G401.6 (cell line): ENCODE data around the gene NEO1.
"Not testable (repeated sequence)": the region's sequence is repeated elsewhere in the genome, so short reads cannot be mapped to it uniquely, and the experiment has no call there.

Experiments
- FAIRE-seq: peaks from 2 replicates; lab custom pipeline; 2012; peaks lifted over from hg19 to GRCh38; lab: Jason Lieb, UNC

The NEO1 gene

DNA sequence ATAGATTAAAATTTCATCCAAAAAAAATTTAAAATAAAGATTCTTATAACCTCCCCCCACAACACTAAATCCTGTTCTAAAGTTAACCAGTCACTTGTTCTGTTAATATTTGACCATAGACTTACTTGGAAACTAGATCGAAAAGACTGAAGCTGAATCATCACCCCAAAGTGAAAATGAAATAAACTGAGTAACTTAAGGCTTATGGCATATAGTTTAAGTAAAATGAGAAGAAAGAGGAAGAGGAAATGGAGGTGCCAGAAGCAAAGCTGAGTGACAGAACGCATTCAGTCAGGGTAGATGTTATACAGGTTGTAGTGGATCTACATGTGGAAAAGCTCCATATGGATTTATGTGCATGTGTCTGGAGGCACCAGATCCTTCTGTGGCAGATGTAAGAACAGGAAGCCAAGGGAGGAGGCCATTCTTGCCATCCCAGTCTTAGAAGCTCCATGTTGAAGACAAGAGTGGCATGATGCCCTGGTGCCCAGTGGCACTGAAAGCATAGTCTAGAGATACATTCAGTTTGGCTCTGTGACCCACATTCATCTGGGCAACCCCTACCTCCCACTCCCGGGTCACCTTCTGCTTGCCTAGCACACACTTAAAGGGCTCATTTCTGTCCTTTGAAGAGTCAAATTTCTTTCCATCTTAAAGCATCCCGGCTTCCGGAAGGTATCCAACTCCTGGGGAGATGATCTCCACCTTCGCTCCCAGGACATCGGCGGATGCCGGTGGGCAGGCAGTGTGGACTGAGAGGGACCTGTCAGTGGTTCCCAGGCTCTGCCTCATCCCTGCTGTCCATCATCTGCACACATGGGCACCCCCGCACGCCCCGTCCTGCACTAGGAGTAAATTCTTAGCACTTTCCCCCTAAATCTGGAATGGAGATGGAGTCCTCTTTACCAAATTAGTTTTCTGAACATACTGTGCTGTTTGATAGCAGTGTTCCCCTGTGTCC is 90.8 kb downstream of the NEO1 start:
- FAIRE-seq = no peak

DNA sequence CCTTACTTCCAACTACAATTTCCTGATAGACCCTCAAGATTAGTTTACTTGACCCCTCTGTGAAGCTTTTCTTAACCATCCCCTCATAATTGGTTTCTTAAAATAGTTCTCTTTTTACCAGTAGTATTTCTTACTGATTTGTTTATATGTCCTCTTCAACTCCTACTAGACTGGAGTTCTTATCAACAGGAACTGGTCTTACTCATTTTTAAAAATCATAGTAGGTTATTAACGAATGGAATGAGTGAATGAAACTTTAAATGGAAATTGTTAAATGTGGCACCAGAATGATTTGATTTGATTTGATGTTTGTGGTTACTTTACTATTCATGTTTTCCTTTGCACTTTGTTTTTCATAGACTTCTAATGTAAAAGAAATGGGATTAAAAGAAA is 91.5 kb downstream of the NEO1 start:
- FAIRE-seq = no peak

DNA sequence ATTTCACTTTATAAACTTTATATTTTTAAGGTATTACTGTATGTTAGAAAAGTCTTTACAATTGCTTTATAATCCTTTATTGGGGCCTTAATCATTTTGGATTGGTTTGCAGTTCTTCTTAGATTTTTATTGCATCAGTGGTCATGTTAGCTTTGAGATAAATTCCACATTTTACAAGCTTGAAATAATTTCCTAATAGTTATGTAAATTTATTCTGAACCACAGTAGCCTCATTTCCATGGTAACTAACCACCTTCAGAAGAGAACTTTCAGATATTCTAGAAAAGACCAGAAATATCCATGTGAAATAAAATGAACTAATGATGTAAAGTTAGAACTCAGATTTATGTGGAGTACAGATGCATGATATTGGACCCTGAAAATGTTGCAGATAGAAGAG is 94.2 kb downstream of the NEO1 start:
- FAIRE-seq = no peak

DNA sequence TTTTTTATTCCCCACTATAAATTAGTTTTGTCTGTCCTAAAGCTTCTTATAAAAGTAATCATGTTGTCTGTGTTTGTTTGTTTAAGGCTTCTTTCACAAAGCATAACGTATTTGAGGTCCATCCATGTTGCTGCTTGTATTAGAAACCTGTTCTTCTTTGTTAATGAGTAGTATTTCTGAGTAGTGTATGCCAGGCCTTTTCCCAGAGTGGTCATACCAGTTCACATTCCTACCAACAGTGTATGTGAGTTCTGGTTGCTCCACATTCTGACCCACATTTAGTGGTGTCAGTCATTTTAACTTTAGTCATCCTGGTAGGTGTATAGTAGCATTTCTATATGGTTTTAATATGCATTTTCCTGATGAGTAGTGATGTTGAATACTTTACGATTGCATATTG is 98.6 kb downstream of the NEO1 start:
- no peak for FAIRE-seq

DNA sequence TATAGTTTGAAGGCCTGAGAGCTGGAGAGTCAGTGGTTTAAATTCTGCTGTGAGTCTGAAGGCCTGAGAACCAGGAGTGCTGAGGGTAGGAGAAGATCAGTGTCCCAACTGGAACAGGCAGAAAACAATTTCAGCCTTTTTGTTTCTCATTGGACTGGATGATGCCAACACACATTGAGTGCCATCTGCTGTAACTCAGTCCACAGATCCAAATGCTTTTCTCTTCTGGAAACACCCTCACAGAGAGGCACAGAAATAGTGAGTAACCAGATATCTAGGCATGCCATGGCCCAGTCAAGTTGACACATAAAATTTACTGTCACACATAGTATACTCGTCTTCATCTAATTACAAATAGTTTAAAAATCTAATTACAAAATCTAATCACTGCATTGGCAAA is 100.8 kb downstream of the NEO1 start:
- no peak for FAIRE-seq

DNA sequence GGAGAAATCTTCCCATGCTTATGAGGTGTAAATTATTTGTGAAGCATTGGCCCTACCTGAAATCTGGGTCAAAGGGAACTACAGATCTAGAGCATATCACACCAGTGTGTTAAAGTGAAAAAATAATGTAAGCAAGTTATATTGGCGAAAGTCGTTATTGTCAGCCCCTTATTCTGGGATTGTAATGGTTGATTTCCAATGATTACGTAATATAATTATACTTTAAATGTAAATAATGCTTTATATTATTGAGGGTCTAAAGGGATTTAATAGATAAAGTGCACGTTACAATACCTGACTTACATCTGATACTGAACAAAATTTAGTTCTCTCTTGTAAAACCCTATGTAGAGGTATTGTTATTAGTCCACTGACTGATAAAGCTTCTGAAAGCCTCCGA is 101.2 kb downstream of the NEO1 start:
- no peak for FAIRE-seq

DNA sequence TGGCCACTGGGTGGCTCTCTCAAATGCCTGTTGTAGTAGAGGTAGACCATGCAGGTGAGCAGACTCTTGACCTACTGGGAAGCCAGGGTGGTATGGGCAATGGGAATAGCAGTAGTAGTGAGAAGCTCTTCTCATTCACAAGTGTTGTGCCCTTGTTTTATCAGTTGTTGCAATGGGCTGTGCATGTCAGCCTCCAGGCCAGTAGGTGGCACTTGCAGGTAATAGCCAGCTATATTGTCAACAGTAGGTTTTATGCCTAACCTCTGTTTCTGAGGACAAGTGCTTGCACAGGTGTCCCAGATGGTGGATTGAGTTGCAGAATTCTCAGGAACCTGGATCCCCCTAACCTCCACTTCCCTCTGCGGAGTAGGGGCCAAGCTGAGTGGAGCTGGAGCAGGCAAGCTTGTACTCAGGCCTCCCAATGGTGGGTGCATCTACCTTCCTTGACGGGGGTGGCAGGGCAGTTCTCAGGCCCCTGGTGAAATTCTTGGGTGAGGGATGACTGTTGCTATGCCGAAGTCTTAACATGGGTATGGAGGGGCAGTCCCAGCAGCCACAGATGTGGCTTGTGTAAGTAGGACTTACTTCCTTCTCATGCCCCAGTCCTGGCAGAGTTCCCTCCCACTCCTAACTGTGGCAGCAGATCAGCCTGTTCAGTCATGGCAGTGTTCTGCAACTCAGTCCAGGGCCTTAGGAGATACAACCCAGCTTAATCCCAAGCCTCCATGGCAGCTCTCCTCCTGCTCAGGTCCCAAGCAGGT is 104.3 kb downstream of the NEO1 start:
- FAIRE-seq = no peak

DNA sequence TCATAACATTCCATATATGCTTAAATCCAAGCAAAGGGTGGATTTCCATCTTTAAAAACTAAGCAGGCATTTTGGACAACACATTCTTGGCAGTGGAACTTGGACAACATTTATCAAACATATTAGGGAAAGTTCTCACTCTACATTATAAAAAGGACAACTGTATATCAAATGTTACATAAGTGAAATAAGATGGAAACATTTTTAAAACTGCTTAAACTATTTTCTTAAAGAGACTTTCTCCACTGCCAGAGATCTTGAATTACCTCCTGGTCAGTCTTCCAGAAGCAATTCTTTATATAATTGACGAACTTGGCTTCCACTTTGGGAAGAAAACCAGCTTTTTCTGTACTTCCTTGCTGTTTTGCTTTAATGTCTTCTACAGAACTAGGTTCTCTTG is 109.3 kb downstream of the NEO1 start:
- FAIRE-seq = no peak

DNA sequence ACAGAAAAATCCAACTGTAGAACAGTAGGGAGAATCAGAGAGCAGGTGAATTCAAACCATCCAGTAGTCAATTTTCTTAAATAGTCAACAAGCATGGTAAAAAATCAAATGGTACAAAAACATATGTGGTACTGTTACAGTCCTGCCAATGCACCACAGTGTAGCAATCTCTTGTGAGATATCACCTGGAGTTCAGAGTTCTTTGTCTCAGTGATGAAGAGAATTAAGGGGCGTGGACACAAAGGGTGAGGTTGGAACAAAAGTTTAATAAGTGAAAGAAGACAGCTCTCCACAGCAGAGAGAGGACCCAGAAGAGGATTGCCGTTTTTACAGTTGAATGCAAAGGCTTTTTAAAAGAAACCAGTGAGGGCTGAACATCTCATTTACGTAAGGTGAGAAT is 113.2 kb downstream of the NEO1 start:
- FAIRE-seq = no peak

DNA sequence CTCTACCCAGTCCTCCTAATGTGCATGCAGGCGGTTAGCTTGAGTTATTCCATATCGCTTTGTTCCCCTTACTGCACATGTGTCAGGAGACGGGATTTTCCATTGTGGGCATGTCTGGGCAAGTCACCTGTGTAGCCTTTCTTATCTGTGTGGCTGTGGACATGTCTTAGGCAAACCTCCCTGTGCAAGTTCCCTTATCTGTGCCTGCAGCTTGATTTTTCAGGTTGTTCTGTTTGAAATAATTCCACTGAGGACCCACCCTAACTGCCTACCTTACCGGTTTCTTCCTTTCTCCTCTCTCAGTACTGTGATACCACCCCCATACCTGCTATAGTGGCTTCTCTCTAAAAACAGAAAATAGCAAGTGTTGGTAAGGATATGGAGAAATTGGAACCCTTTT is 113.6 kb downstream of the NEO1 start:
- no peak for FAIRE-seq

DNA sequence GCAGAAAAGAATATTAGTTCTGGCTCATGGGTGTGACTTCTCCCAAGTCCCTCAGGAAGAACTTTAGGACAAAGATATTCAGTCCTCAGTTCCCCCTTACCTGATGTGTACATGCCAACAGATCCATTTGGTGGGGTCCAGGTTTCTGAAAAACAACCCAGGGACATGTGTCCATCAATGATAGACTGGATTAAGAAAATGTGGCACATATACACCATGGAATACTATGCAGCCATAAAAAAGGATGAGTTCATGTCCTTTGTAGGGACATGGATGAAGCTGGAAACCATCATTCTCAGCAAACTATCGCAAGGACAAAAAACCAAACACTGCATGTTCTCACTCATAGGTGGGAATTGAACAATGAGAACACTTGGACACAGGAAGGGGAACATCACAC is 114.4 kb downstream of the NEO1 start:
- FAIRE-seq = not testable (repeated sequence)

DNA sequence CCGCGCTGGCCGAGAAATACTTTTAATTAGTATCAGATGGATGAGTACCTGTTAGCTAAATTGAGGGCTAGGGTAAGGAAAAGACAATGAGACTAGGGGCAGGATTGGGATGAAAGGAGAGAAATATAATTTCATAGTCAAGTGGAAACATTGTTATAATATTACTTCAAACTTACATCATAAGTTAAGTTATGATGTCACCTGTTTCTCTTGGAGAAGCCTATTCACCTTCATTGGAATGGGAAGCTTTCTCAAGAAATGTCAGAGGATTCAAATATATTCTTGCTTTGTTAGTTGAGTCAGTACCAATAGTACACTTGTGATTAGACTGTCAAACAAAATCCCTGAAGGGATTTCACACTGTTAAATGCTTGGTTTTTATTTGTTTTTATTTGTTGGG is 116.2 kb downstream of the NEO1 start:
- FAIRE-seq = no peak

DNA sequence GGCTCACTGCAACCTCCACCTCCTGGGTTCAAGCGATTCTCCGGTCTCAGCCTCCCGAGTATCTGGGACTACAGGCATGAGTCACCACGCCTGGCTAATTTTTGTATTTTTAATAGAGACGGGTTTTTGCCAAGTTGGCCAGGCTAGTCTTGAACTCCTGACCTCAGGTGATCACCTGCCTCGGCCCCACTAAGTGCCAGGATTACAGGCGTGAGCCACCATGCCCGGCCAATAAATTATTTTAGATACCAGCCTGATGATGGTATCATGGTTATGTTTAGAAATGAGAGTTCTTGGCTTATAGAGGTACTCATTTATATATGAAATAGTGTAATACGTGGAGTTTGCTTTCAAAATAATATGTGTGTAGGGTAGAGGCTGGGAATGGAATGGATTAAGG is 119.4 kb downstream of the NEO1 start:
- FAIRE-seq = no peak

DNA sequence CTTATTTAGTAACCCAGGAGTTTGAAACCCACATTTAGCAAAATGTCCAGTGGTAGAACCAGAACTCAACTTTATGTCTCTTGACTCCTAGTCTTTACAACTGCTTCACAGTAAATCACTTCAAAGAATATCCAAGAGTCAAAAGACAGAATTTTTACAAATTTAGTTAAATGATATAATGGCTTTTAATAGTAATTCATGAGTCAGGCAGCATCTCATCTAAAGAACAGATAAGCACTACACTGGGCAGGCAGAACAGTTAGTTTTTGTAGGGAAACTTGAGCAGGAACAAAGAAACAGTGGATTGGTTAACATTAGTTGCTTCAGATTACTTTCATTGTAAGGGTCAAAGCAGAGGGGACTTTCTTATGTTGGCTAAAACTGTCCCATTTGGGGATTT is 120.2 kb downstream of the NEO1 start:
- no peak for FAIRE-seq

DNA sequence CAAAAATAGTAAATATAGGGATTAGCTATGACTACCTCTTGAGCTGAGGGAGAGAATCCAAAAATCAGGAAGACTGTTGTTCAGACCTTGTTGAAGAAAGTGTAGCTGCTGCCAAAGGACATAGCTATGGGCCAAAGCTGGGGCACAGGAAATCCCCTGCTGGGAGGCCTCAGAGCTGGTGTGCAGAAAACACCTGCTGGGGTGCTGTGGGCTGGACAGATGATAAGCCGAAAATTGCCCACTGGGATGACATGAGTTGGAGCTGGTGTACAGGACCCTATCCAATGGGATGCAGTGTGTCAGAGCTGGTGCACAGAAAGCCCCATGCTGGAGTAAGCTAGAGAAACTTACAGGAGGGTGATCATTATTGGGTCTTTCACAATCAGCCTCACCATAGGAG is 121.9 kb downstream of the NEO1 start:
- FAIRE-seq = no peak

DNA sequence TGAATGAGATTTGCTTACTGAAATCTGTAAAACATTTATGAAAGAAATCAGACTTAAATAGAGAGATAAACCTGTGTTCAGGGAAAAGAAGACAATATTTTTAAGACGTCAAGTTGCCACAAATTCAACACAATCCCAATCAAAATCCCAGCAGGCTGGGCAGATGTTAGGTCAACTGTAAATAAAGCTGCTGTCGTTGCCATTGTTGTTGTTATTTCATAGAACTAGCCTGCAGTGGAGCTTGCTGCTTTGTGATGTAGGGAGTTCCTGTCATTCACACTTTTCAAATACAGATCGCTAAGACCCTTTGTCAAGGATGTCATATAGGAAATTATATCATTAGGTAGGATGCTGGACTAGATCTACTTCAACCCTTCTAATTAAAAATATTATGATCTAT is 123.1 kb downstream of the NEO1 start:
- FAIRE-seq = no peak

DNA sequence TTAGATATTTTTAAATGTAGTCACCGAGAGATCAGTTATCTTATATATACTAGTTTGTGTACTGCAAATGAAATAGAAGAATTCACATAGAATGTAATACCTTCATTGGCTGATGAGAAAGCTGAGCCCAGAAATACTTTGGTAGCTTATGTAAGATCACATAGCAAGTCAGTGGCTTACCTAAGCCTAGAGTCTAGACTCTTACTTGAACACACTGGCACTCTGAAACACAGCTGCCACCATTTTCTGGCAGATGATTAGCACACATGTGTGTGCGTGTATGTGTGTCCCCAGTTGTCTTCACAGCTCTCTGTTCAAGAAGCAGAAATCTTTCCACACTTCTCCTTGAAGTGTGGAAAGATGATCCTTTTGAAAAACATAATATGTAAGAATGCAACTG is 124.3 kb downstream of the NEO1 start:
- FAIRE-seq = no peak

DNA sequence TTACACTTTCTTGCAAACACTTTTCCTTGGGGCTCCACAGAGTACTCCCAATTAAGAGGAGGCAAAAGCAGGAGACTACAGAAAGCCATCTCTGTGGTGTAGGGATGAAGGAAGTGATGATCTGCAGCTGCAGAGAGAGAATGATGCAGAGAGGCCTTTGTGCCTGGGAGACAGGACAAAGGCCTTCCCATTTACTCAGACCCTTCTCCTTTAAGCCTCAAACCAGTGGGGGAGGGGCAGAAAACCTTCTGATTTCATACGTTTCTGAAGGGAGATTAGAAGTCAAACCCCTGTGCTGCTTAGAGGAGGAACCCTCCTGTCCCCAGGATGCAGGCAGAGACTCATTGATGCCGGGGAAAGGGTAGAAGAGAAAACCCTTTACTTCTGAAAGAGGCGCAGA is 130.8 kb downstream of the NEO1 start:
- no peak for FAIRE-seq

DNA sequence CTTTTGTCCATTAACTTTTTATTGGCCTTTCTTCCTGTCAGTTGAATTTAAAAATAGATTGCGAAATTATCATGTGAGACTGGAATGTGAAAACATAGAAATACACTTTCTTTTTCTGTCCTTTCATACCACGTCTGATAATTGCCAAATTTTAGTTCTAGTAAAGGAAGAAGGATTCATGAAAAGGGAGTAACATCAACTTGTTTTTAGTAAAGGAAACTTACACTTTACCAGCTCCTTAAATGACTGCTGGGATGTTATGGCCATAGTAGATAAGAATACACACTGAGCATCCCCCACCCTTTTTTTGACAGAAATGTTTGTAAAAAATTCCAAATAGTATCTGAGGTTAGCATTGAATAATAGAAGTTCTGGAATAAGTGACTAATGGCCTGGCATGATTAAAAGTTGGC is 137.9 kb downstream of the NEO1 start:
- no peak for FAIRE-seq

DNA sequence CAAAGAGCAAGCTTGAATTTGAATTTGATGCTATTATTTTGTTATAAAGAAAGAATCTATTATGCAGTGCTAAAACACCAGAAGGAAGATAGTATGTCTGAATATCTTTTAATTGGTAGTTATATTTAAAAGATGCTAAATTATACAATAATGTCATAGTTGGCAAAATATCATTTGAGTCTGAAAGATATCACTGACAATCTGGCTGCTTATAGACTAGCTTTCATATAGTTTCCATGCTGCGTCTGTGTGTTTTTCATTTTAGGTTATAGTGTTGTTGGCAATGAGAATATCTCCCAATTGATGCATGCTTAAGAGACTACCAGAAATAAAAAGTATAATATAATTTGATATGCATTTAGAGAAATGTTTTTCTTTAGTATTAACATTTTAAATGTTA is 142.9 kb downstream of the NEO1 start:
- FAIRE-seq = no peak

DNA sequence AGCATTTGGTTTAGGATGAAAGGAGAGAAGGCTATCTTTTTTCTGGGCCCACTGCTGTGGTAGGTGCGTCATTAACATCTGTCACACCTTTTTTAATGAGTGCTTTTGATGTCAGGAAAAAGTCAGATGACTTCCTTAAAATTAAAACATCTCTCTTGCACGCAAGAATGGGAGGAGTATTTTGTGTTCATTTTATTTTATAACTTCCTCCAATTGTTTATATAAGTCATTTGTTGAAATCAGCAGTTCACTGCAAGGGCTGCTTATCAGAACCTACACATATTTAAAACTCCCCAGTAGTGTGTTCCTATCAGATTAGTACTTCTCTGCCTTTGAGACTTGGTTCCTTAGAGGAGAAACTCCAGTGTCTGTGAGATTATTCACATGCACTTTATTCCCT is 143.8 kb downstream of the NEO1 start:
- FAIRE-seq = no peak

DNA sequence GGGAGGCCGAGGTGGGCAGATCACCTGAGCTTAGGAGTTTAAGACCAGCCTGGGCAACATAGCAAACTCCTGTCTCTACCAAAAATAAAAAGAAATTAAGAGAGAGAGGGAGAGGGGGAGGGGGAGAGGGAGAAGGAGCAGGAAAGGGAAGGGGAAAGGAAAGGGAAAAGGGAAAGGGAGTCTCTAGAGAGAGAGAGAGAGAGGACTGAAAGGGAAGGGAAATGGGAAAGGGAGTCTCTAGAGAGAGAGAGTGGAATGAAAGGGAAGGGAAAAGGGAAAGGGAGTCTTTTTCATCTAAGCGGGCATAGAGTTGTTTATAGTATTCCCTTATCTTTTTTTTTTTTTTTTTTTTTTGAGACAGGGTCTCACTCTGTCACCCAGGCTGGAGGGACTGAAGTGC is 148.1 kb downstream of the NEO1 start:
- no peak for FAIRE-seq

DNA sequence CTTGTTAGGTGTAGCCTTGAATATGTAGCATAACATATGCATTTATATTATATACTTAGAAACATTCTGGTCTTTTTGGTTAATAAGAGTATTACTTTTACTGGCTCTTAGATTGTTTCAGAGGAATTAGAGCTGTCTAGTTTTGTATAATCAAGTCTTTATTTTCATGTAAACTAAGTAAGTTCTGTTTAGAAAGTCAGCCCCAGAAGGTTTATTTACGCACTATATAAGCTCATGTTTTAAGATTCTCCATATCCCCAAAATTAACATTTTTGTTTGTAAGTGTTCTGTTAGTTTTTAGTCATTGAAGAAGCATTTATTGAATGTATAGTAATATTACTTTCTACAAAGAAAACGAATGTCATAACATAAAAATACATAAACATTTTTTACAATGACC is 158.4 kb downstream of the NEO1 start:
- no peak for FAIRE-seq

DNA sequence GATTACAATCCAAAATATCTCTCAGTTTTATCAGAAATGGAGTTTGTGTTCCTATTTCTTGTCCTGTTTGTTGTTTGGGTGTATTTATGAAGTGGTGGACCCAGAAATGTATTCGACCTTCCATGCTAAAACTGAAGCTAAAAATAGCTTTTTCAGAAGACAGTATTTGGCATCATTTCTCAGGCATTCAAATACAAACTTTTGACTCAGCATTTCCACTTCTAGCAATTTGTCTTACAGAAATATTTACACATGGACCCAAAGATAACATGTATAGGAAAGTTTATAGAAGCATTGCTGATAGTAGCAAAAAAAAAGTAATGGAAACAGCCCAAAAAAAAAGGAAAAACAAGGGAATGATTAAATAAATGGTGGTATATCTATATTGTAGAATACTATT is 160.2 kb downstream of the NEO1 start:
- no peak for FAIRE-seq
